Stomach (tissue), 4 donors: Measurements from ENCODE around the gene AGBL4.

Source experiments
- CTCF ChIP-seq, 7 experiments: fragments of 450-650 bp in 4 of 7; fragments of 200-600 bp in 3 of 7; sonication (generic) in 3 of 7; IDR thresholded peaks; one replicate each; pipeline ENCODE4 v1.5.1; 2016 to 2019; ENCODE audit warnings: antibody characterized with exemption in 7 of 7, control low read depth in 2 of 7, mild to moderate bottlenecking in 1 of 7
- POLR2A ChIP-seq, 4 donors: fragments of 450-650 bp; IDR thresholded peaks; one replicate each; pipeline ENCODE4 v1.6.1; 2016; ENCODE audit warnings: antibody characterized with exemption in 4 of 4, control low read depth in 2 of 4, mild to moderate bottlenecking in 1 of 4, moderate library complexity in 1 of 4
- POLR2AphosphoS5 ChIP-seq, 3 donors: sonication (generic); formaldehyde crosslinking; IDR thresholded peaks; one replicate each; pipeline ENCODE4 v1.6.1; 2016; ENCODE audit warnings: antibody characterized with exemption in 3 of 3

GRCh38 chr1:48687282-48688045, 1336.3 kb downstream of the AGBL4 start:
- TF ChIP-seq POLR2A (IDR thresholded peaks at IDR 0.05) (no peak), CTCF (IDR thresholded peaks at IDR 0.05) (no peak), POLR2AphosphoS5 (IDR thresholded peaks at IDR 0.05) (no peak)
